SK-N-SH treated with all-trans-retinoic acid at 6 μM for 48 hours (cell line): ENCODE data around the gene ERCC8.

Experiments
- ATAC-seq: fragments of 200-7000 bp; cut with Tn5 transposase; 3 replicates; pipeline ENCODE4 v1.9.1; 2020; ENCODE audit warnings: mild to moderate bottlenecking, moderate library complexity
- ARNTL ChIP-seq: fragments of 450-650 bp; formaldehyde crosslinking; IDR thresholded peaks from 2 replicates; pipeline ENCODE4 v1.5.0; 2020; ENCODE audit warnings: low read depth, mild to moderate bottlenecking, moderate library complexity, borderline replicate concordance
- BACH2 ChIP-seq: fragments of 250-450 bp; sonication (Bioruptor Pico); IDR thresholded peaks from 2 replicates; pipeline ENCODE4 v1.9.0; 2021; ENCODE audit warnings: mild to moderate bottlenecking, borderline replicate concordance
- CREB5 ChIP-seq: fragments of 250-450 bp; sonication (Bioruptor Pico); IDR thresholded peaks from 2 replicates; pipeline ENCODE4 v1.5.1; 2020; ENCODE audit warnings: low read depth, mild to moderate bottlenecking, moderate library complexity
- CSDC2 ChIP-seq: fragments of 250-450 bp; sonication (Bioruptor Pico); IDR thresholded peaks from 2 replicates; pipeline ENCODE4 v1.5.0; 2020; ENCODE audit warnings: mild to moderate bottlenecking, moderate library complexity
- CSRNP3 ChIP-seq: fragments of 250-450 bp; sonication (Bioruptor Pico); IDR thresholded peaks from 2 replicates; pipeline ENCODE4 v1.5.1; 2021; ENCODE audit warnings: mild to moderate bottlenecking, moderate library complexity
- ESRRG ChIP-seq: fragments of 250-450 bp; sonication (Bioruptor Pico); IDR thresholded peaks from 2 replicates; pipeline ENCODE4 v1.6.1; 2021; ENCODE audit warnings: mild to moderate bottlenecking
- GLIS3 ChIP-seq: fragments of 250-450 bp; sonication (Bioruptor Pico); IDR thresholded peaks from 2 replicates; pipeline ENCODE4 v1.5.0; 2020; ENCODE audit warnings: mild to moderate bottlenecking, moderate library complexity
- ISL1 ChIP-seq: fragments of 250-450 bp; sonication (Bioruptor Pico); IDR thresholded peaks from 2 replicates; pipeline ENCODE4 v2.1.2; 2022; ENCODE audit warnings: mild to moderate bottlenecking, moderate library complexity
- OSR1 ChIP-seq: fragments of 250-450 bp; sonication (Bioruptor Pico); IDR thresholded peaks from 2 replicates; pipeline ENCODE4 v1.8.0; 2022; ENCODE audit warnings: moderate library complexity, mild to moderate bottlenecking, inconsistent platforms
- PATZ1 ChIP-seq: fragments of 250-450 bp; sonication (Bioruptor Pico); IDR thresholded peaks from 2 replicates; pipeline ENCODE4 v1.8.0; 2020; ENCODE audit warnings: mild to moderate bottlenecking, moderate library complexity, borderline replicate concordance
- POU6F1 ChIP-seq: fragments of 250-450 bp; sonication (Bioruptor Pico); IDR thresholded peaks from 2 replicates; pipeline ENCODE4 v1.8.0; 2021; ENCODE audit warnings: low read depth, mild to moderate bottlenecking, moderate library complexity, borderline replicate concordance
- PPARA ChIP-seq: fragments of 250-450 bp; sonication (Bioruptor Pico); IDR thresholded peaks from 2 replicates; pipeline ENCODE4 v1.5.0; 2020; ENCODE audit warnings: mild to moderate bottlenecking, borderline replicate concordance
- RARB ChIP-seq: fragments of 250-450 bp; sonication (Bioruptor Pico); IDR thresholded peaks from 2 replicates; pipeline ENCODE4 v1.8.0; 2021; ENCODE audit warnings: mild to moderate bottlenecking, moderate library complexity
- SNAI2 ChIP-seq: fragments of 250-450 bp; sonication (Bioruptor Pico); IDR thresholded peaks from 2 replicates; pipeline ENCODE4 v1.5.0; 2020; ENCODE audit warnings: mild to moderate bottlenecking, moderate library complexity
- TCF4 ChIP-seq: fragments of 250-450 bp; sonication (Bioruptor Pico); IDR thresholded peaks from 2 replicates; pipeline ENCODE4 v1.8.0; 2021; ENCODE audit warnings: mild to moderate bottlenecking, moderate library complexity, borderline replicate concordance
- TOX ChIP-seq: fragments of 250-450 bp; sonication (Bioruptor Pico); IDR thresholded peaks from 2 replicates; pipeline ENCODE4 v1.8.0; 2021; ENCODE audit warnings: mild to moderate bottlenecking, moderate library complexity, borderline replicate concordance
- TSHZ2 ChIP-seq: fragments of 250-450 bp; sonication (Bioruptor Pico); IDR thresholded peaks from 2 replicates; pipeline ENCODE4 v1.5.0; 2020; ENCODE audit warnings: mild to moderate bottlenecking, moderate library complexity
- ZC3H10 ChIP-seq: fragments of 250-450 bp; sonication (Bioruptor Pico); IDR thresholded peaks from 2 replicates; pipeline ENCODE4 v1.5.1; 2021; ENCODE audit warnings: mild to moderate bottlenecking, moderate library complexity
- ZFP3 ChIP-seq: fragments of 250-450 bp; sonication (Bioruptor Pico); IDR thresholded peaks from 2 replicates; pipeline ENCODE4 v1.5.0; 2020; ENCODE audit warnings: mild to moderate bottlenecking, moderate library complexity
- ZFP30 ChIP-seq: fragments of 450-650 bp; formaldehyde crosslinking; IDR thresholded peaks from 2 replicates; pipeline ENCODE4 v1.5.0; 2022; ENCODE audit warnings: mild to moderate bottlenecking, moderate library complexity
- ZNF70 ChIP-seq: fragments of 450-650 bp; formaldehyde crosslinking; IDR thresholded peaks from 2 replicates; pipeline ENCODE4 v1.5.0; 2020; ENCODE audit warnings: mild to moderate bottlenecking, moderate library complexity
- ZNF8 ChIP-seq: fragments of 450-650 bp; formaldehyde crosslinking; IDR thresholded peaks from 2 replicates; pipeline ENCODE4 v1.5.0; 2020; ENCODE audit warnings: mild to moderate bottlenecking, moderate library complexity

ERCC8 gene

GRCh38 chr5:60978968-60979367 lies 34.1 kb upstream of the ERCC8 start:
- no peak for ATAC-seq
- TF ChIP-seq RARB (CRISPR knock-in tag) (no peak), TOX (CRISPR knock-in tag) (no peak), POU6F1 (no peak), TCF4 (CRISPR knock-in tag) (no peak)

- no peak for ATAC-seq
These were observed 33.3 kb upstream of the ERCC8 start for GRCh38 chr5:60977956-60978737.

GRCh38 chr5:60972231-60972630 lies 27.4 kb upstream of the ERCC8 start:
- TF ChIP-seq ZFP3 (CRISPR knock-in tag), result no peak
- TF ChIP-seq TCF4 (CRISPR knock-in tag), result no peak
- TF ChIP-seq ZNF70 (CRISPR knock-in tag), result no peak
- TF ChIP-seq CSDC2 (CRISPR knock-in tag), result no peak
- TF ChIP-seq ZC3H10 (CRISPR knock-in tag), result no peak
- no peak for TF ChIP-seq BACH2 (CRISPR knock-in tag)
- no peak for TF ChIP-seq CSRNP3
- TF ChIP-seq PPARA (CRISPR knock-in tag), result no peak
- TF ChIP-seq TSHZ2 (CRISPR knock-in tag), result no peak
- no peak for TF ChIP-seq ZFP30 (CRISPR knock-in tag)
- no peak for TF ChIP-seq TOX (CRISPR knock-in tag)
- no peak for TF ChIP-seq CREB5 (CRISPR knock-in tag)
- no peak for TF ChIP-seq POU6F1
- TF ChIP-seq RARB (CRISPR knock-in tag), result no peak
- TF ChIP-seq ARNTL (CRISPR knock-in tag), result no peak
- TF ChIP-seq SNAI2 (CRISPR knock-in tag), result no peak
- TF ChIP-seq GLIS3 (CRISPR knock-in tag), result no peak
- no peak for TF ChIP-seq OSR1
- no peak for TF ChIP-seq ZNF8
- TF ChIP-seq ISL1 (CRISPR knock-in tag), result no peak
- ATAC-seq, result no peak

More at GRCh38 chr5:60977956-60978737, 33.3 kb upstream of the ERCC8 start:
- TF ChIP-seq ZNF8 (no peak), TCF4 (CRISPR knock-in tag) (no peak), SNAI2 (CRISPR knock-in tag) (no peak), CSDC2 (CRISPR knock-in tag) (no peak), ZNF70 (CRISPR knock-in tag) (no peak), ESRRG (CRISPR knock-in tag) (no peak), PATZ1 (CRISPR knock-in tag) (no peak), ZC3H10 (CRISPR knock-in tag) (no peak)
